Neural cell (in vitro differentiated cells): ENCODE measurements around the gene FMN2.

Experiments
- EZH2 ChIP-seq: fragments of 200-600, 300-800 bp; shearing (Covaris generic), sonication (generic); IDR thresholded peaks from 2 replicates; pipeline ENCODE4 v1.6.1; 2014; ENCODE audit warnings: antibody characterized with exemption, low read length, borderline replicate concordance, mild to moderate bottlenecking; ENCODE audit not compliant: insufficient read depth, poor library complexity, severe bottlenecking
- TF ChIP-seq, protein P1 (sequence below): fragments of 450-650 bp; IDR thresholded peaks from 2 replicates; pipeline ENCODE4 v1.5.1; 2014; ENCODE audit warnings: antibody characterized with exemption, mild to moderate bottlenecking, moderate library complexity; ENCODE audit not compliant: poor library complexity, severe bottlenecking
- TF ChIP-seq, protein P2 (sequence below): IDR thresholded peaks from 2 replicates; pipeline ENCODE4 v1.6.1; 2012; ENCODE audit warnings: borderline replicate concordance

DNA sequence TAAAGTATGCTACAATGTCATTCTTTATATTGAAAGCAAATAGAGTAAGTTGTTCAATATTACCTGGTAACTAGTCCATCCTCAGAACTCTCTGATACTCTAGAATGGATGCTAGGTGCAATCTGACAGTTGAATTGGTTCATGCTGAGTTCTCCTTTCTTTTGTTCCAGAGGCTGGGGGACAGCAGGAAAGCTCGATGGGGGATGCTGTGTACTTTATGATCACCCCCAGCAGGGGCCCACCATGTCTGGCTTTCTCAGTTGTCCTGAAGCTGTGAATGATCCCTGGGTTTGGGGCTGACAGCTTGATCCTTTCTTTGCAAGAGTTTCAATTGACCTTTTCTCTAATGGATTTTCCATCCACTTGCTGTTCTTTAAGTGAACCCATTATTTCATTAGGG, 22.5 kb downstream of the FMN2 start:
- TF ChIP-seq, protein P1, sequence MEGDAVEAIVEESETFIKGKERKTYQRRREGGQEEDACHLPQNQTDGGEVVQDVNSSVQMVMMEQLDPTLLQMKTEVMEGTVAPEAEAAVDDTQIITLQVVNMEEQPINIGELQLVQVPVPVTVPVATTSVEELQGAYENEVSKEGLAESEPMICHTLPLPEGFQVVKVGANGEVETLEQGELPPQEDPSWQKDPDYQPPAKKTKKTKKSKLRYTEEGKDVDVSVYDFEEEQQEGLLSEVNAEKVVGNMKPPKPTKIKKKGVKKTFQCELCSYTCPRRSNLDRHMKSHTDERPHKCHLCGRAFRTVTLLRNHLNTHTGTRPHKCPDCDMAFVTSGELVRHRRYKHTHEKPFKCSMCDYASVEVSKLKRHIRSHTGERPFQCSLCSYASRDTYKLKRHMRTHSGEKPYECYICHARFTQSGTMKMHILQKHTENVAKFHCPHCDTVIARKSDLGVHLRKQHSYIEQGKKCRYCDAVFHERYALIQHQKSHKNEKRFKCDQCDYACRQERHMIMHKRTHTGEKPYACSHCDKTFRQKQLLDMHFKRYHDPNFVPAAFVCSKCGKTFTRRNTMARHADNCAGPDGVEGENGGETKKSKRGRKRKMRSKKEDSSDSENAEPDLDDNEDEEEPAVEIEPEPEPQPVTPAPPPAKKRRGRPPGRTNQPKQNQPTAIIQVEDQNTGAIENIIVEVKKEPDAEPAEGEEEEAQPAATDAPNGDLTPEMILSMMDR = no peak
- TF ChIP-seq, protein P2, sequence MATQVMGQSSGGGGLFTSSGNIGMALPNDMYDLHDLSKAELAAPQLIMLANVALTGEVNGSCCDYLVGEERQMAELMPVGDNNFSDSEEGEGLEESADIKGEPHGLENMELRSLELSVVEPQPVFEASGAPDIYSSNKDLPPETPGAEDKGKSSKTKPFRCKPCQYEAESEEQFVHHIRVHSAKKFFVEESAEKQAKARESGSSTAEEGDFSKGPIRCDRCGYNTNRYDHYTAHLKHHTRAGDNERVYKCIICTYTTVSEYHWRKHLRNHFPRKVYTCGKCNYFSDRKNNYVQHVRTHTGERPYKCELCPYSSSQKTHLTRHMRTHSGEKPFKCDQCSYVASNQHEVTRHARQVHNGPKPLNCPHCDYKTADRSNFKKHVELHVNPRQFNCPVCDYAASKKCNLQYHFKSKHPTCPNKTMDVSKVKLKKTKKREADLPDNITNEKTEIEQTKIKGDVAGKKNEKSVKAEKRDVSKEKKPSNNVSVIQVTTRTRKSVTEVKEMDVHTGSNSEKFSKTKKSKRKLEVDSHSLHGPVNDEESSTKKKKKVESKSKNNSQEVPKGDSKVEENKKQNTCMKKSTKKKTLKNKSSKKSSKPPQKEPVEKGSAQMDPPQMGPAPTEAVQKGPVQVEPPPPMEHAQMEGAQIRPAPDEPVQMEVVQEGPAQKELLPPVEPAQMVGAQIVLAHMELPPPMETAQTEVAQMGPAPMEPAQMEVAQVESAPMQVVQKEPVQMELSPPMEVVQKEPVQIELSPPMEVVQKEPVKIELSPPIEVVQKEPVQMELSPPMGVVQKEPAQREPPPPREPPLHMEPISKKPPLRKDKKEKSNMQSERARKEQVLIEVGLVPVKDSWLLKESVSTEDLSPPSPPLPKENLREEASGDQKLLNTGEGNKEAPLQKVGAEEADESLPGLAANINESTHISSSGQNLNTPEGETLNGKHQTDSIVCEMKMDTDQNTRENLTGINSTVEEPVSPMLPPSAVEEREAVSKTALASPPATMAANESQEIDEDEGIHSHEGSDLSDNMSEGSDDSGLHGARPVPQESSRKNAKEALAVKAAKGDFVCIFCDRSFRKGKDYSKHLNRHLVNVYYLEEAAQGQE = no peak
- no peak for TF ChIP-seq EZH2
